Body of pancreas (tissue), 4 donors: ENCODE measurements around the gene ZNF791. TPM values are rescaled to one million over a fixed set of nuclear protein-coding genes. Genes with fewer than 3 reads are reported as not detected.

Source experiments
- ATAC-seq: fragments of 150-250 bp; one replicate; pipeline ENCODE4 v1.9.1; 2016
- DNase-seq, 4 donors: peaks; one replicate each; pipeline ENCODE4 v3.0.0-alpha.2; 2019
- H3K27ac ChIP-seq, 4 donors: fragments of 200-600 bp; sonication (generic); 1 replicate in 3 of 4; 2 replicates in 1 of 4; pipeline versions ENCODE4 v1.5.1 to v1.6.1; 2016 to 2019; ENCODE audit warnings: mild to moderate bottlenecking in 1 of 4, mixed read lengths in 1 of 4, moderate library complexity in 1 of 4
- H3K27me3 ChIP-seq, 2 donors: fragments of 200-600 bp; sonication (generic); one replicate each; pipeline ENCODE4 v1.6.0; 2016; ENCODE audit warnings: mild to moderate bottlenecking in 1 of 2
- H3K36me3 ChIP-seq, 2 donors: fragments of 200-600 bp; sonication (generic); replicated peaks in 1 of 2; 2 replicates each; pipeline ENCODE4 v1.5.1; 2016; ENCODE audit warnings: low read depth in 2 of 2; ENCODE audit not compliant: insufficient read depth in 1 of 2
- H3K4me1 ChIP-seq: fragments of 200-600 bp; sonication (generic); one replicate; pipeline ENCODE4 v1.6.0; 2016
- H3K4me3 ChIP-seq, 2 donors: fragments of 200-600 bp; sonication (generic); 1 replicate in 1 of 2; 2 replicates in 1 of 2; pipeline ENCODE4 v1.5.1; 2016 to 2019
- H3K9me3 ChIP-seq, 3 donors: fragments of 200-600 bp; sonication (generic); 1 replicate in 2 of 3; 2 replicates in 1 of 3; pipeline ENCODE4 v1.5.1; 2016
- CTCF ChIP-seq, 7 experiments: fragments of 450-650 bp in 4 of 7; fragments of 200-600 bp in 3 of 7; sonication (generic) in 3 of 7; IDR thresholded peaks; one replicate each; pipeline ENCODE4 v1.5.1; 2016 to 2019; ENCODE audit warnings: antibody characterized with exemption in 7 of 7
- POLR2A ChIP-seq, 3 donors: fragments of 450-650 bp; IDR thresholded peaks; one replicate each; pipeline ENCODE4 v1.6.1; 2016; ENCODE audit warnings: antibody characterized with exemption in 3 of 3, mild to moderate bottlenecking in 2 of 3
- WGBS, 2 donors: methylation state at CpG; one replicate each; pipeline ENCODE4 v1.1.5; 2017; 5-methylcytosine and 5-hydroxymethylcytosine counted together
- intact Hi-C: fragments of 100-400 bp; cut with DNase I; formaldehyde crosslinking; loops from one replicate; pipeline ENCODE4 v1.15.1; 2023
- total RNA-seq, 2 donors: library from RNA; depleted of rRNA; stranded (reverse); fragments of >200 nt; gene quantifications; one replicate each; pipeline ENCODE4 v1.1.0, GENCODE V29; 2016

Gene ZNF791
- total RNA-seq, 2 donors from 2014 or later = 9.9 to 16.9 TPM

GRCh38 chr19:12655546-12655945, 44.8 kb downstream of the ZNF791 start:
- H3K36me3 ChIP-seq = peaks cover 0 to 6% of the 10 kb centered on the region in 2 donors

GRCh38 chr19:12656899-12657571, 46.3 kb downstream of the ZNF791 start:
- no peak overlapping the region for H3K27ac ChIP-seq
- H3K4me1 ChIP-seq = no peaks in the 10 kb centered on the region
- H3K4me3 ChIP-seq = no peak overlapping the region
- H3K27me3 ChIP-seq = no peaks in the 10 kb centered on the region
- WGBS, 2 donors = 69 to 75% methylated on average over 43 to 47 of the region's 50 CpGs
- DNase-seq (peak in 3 of 4 donors; percentile 50 to 59 (median 50)), ATAC-seq (peak; percentile 53)
- intact Hi-C loops = no loop called here
- H3K9me3 ChIP-seq = no peaks in the 10 kb centered on the region
- no peak for TF ChIP-seq POLR2A (IDR thresholded peaks at IDR 0.05)
- no peak for TF ChIP-seq CTCF (IDR thresholded peaks at IDR 0.05)
- peaks cover 0 to 12% of the 10 kb centered on the region in 2 donors for H3K36me3 ChIP-seq

More at GRCh38 chr19:12655546-12655945, 44.8 kb downstream of the ZNF791 start:
- 89 to 90% methylated on average over 8 of the region's 8 CpGs for WGBS, 2 donors
- Histone ChIP-seq H3K4me3 (no peak overlapping the region), H3K4me1 (no peaks in the 10 kb centered on the region), H3K27me3 (no peaks in the 10 kb centered on the region), H3K9me3 (no peaks in the 10 kb centered on the region), H3K27ac (no peak overlapping the region)
- intact Hi-C loops = no loop called here
- TF ChIP-seq CTCF (IDR thresholded peaks at IDR 0.05) (no peak), POLR2A (IDR thresholded peaks at IDR 0.05) (no peak)
- DNase-seq (no peak), ATAC-seq (no peak)

- Histone ChIP-seq H3K27ac (no peak overlapping the region), H3K4me3 (no peak overlapping the region), H3K36me3 (peaks cover under 1 to 12% of the 10 kb centered on the region in 2 donors), H3K27me3 (no peaks in the 10 kb centered on the region), H3K4me1 (no peaks in the 10 kb centered on the region), H3K9me3 (no peaks in the 10 kb centered on the region)
- 90 to 91% methylated on average over 6 to 18 of the region's 22 CpGs for WGBS, 2 donors
- ATAC-seq (no peak), DNase-seq (no peak)
- TF ChIP-seq CTCF (IDR thresholded peaks at IDR 0.05) (no peak), POLR2A (IDR thresholded peaks at IDR 0.05) (no peak)
- intact Hi-C loops = no loop called here
Measured at GRCh38 chr19:12657966-12658365, 47.2 kb downstream of the ZNF791 start.

- 87 to 95% methylated on average over 12 of the region's 12 CpGs for WGBS, 2 donors
Measured at GRCh38 chr19:12660980-12661379, 50.3 kb downstream of the ZNF791 start.

More at GRCh38 chr19:12660980-12661379, 50.3 kb downstream of the ZNF791 start:
- ATAC-seq (no peak), DNase-seq (no peak)
- no peak overlapping the region for H3K4me3 ChIP-seq
- intact Hi-C loops = no loop called here
- no peaks in the 10 kb centered on the region for H3K27me3 ChIP-seq
- no peak overlapping the region for H3K27ac ChIP-seq
- H3K36me3 ChIP-seq = peaks cover 7 to 16% of the 10 kb centered on the region in 2 donors
- TF ChIP-seq CTCF (IDR thresholded peaks at IDR 0.05) (no peak), POLR2A (IDR thresholded peaks at IDR 0.05) (no peak)
- H3K9me3 ChIP-seq = no peaks in the 10 kb centered on the region
- H3K4me1 ChIP-seq = peaks cover 7% of the 10 kb centered on the region
